Measurements from ENCODE around the gene ACKR2.

- TF ChIP-seq, protein P1, sequence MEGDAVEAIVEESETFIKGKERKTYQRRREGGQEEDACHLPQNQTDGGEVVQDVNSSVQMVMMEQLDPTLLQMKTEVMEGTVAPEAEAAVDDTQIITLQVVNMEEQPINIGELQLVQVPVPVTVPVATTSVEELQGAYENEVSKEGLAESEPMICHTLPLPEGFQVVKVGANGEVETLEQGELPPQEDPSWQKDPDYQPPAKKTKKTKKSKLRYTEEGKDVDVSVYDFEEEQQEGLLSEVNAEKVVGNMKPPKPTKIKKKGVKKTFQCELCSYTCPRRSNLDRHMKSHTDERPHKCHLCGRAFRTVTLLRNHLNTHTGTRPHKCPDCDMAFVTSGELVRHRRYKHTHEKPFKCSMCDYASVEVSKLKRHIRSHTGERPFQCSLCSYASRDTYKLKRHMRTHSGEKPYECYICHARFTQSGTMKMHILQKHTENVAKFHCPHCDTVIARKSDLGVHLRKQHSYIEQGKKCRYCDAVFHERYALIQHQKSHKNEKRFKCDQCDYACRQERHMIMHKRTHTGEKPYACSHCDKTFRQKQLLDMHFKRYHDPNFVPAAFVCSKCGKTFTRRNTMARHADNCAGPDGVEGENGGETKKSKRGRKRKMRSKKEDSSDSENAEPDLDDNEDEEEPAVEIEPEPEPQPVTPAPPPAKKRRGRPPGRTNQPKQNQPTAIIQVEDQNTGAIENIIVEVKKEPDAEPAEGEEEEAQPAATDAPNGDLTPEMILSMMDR (IDR thresholded peaks at IDR 0.05; ENCODE audit: low read depth, low read length), result no peak
- TF ChIP-seq EZH2phosphoT487 (IDR thresholded peaks at IDR 0.05; ENCODE audit: low read depth), result no peak
These were observed 97.0 kb downstream of the ACKR2 start, which contains the start of gene ZNF662 for GRCh38 chr3:42906070-42906847.
